Measurements from ENCODE around the gene PDE4D. TPM values are rescaled to one million over a fixed set of nuclear protein-coding genes. Genes with fewer than 3 reads are reported as not detected.

The PDE4D gene
- total RNA-seq, 1 donor from 2014 or later, result 14.2 TPM

GRCh38 chr5:59299006-59299405, 594.5 kb downstream of the PDE4D start:
- no peaks in the 10 kb centered on the region for H3K79me2 ChIP-seq (ENCODE audit: insufficient read depth, low read length)
- no peaks in the 10 kb centered on the region for H3K36me3 Mint-ChIP-seq (ENCODE audit: low read depth, unreplicated experiment)
- FAIRE-seq, result no peak
- DNase-seq (ENCODE audit: low read depth), result no peak
- no peaks in the 10 kb centered on the region for H4K20me1 ChIP-seq (ENCODE audit: insufficient read depth, low read length)
- no peaks in the 10 kb centered on the region for H3K36me3 ChIP-seq (ENCODE audit: insufficient read depth, low read length)
- no peak overlapping the region for H3K4me3 Mint-ChIP-seq (ENCODE audit: unreplicated experiment)
- no peak overlapping the region for H3K4me3 ChIP-seq (ENCODE audit: insufficient read depth, low read depth, low read length)
- H3K27me3 ChIP-seq (ENCODE audit: insufficient read depth, low read length), result no peaks in the 10 kb centered on the region
- peaks cover 5% of the 10 kb centered on the region for H3K4me1 ChIP-seq (ENCODE audit: insufficient read depth, low read length)
- no peak overlapping the region for H3K27ac Mint-ChIP-seq (ENCODE audit: unreplicated experiment)
- TF ChIP-seq EZH2 (IDR thresholded peaks at IDR 0.05; ENCODE audit: insufficient read depth, low read length) (no peak), CTCF (IDR thresholded peaks at IDR 0.05; ENCODE audit: insufficient read depth, low read depth, low read length) (no peak)
- no peak overlapping the region for H3K27ac ChIP-seq (ENCODE audit: low read depth, low read length)
- H3K9me3 ChIP-seq (ENCODE audit: insufficient read depth, low read depth, low read length), result no peaks in the 10 kb centered on the region
- H3K4me1 Mint-ChIP-seq (ENCODE audit: low read depth, unreplicated experiment), result peaks cover 17% of the 10 kb centered on the region
- H2AFZ ChIP-seq (ENCODE audit: low read depth, low read length), result no peak overlapping the region
- no peaks in the 10 kb centered on the region for H3K9me3 Mint-ChIP-seq (ENCODE audit: unreplicated experiment)
- no peaks in the 10 kb centered on the region for H3K27me3 Mint-ChIP-seq (ENCODE audit: low read depth, unreplicated experiment)
- no peak overlapping the region for H3K9ac ChIP-seq (ENCODE audit: low read length)
- H3K4me2 ChIP-seq (ENCODE audit: low read length), result no peak overlapping the region

- Histone ChIP-seq H3K4me2 (ENCODE audit: low read length) (peak overlapping the region; percentile 85), H3K27ac (ENCODE audit: low read depth, low read length) (peak overlapping the region; percentile 60), H3K79me2 (ENCODE audit: insufficient read depth, low read length) (no peaks in the 10 kb centered on the region), H3K4me3 (ENCODE audit: insufficient read depth, low read depth, low read length) (peak overlapping the region; percentile 53), H3K9me3 (ENCODE audit: insufficient read depth, low read depth, low read length) (no peaks in the 10 kb centered on the region), H3K4me1 (ENCODE audit: insufficient read depth, low read length) (peaks cover 5% of the 10 kb centered on the region), H4K20me1 (ENCODE audit: insufficient read depth, low read length) (no peaks in the 10 kb centered on the region), H2AFZ (ENCODE audit: low read depth, low read length) (peak overlapping the region; percentile 73), H3K9ac (ENCODE audit: low read length) (peak overlapping the region; percentile 69), H3K27me3 (ENCODE audit: insufficient read depth, low read length) (no peaks in the 10 kb centered on the region), H3K36me3 (ENCODE audit: insufficient read depth, low read length) (no peaks in the 10 kb centered on the region)
- no peaks in the 10 kb centered on the region for H3K36me3 Mint-ChIP-seq (ENCODE audit: low read depth, unreplicated experiment)
- peak overlapping the region; percentile 96 for H3K27ac Mint-ChIP-seq (ENCODE audit: unreplicated experiment)
- DNase-seq (ENCODE audit: low read depth), result peak; percentile 53
- no peak for TF ChIP-seq EZH2 (IDR thresholded peaks at IDR 0.05; ENCODE audit: insufficient read depth, low read length)
- no peaks in the 10 kb centered on the region for H3K9me3 Mint-ChIP-seq (ENCODE audit: unreplicated experiment)
- H3K4me3 Mint-ChIP-seq (ENCODE audit: unreplicated experiment), result peak overlapping the region; percentile 71
- peaks cover 22% of the 10 kb centered on the region for H3K4me1 Mint-ChIP-seq (ENCODE audit: low read depth, unreplicated experiment)
- FAIRE-seq, result peak; percentile 26
- no peaks in the 10 kb centered on the region for H3K27me3 Mint-ChIP-seq (ENCODE audit: low read depth, unreplicated experiment)
Observed at GRCh38 chr5:59296317-59297264, 596.9 kb downstream of the PDE4D start.

- no peak overlapping the region for H3K4me3 ChIP-seq (ENCODE audit: insufficient read depth, low read depth, low read length)
- Mint-ChIP-seq H3K4me3 (ENCODE audit: unreplicated experiment) (no peak overlapping the region), H3K4me1 (ENCODE audit: low read depth, unreplicated experiment) (peaks cover 19% of the 10 kb centered on the region), H3K27ac (ENCODE audit: unreplicated experiment) (no peak overlapping the region), H3K27me3 (ENCODE audit: low read depth, unreplicated experiment) (no peaks in the 10 kb centered on the region), H3K36me3 (ENCODE audit: low read depth, unreplicated experiment) (no peaks in the 10 kb centered on the region), H3K9me3 (ENCODE audit: unreplicated experiment) (no peaks in the 10 kb centered on the region)
- no peaks in the 10 kb centered on the region for H4K20me1 ChIP-seq (ENCODE audit: insufficient read depth, low read length)
- DNase-seq (ENCODE audit: low read depth) (peak; percentile 18), FAIRE-seq (no peak)
- no peaks in the 10 kb centered on the region for H3K36me3 ChIP-seq (ENCODE audit: insufficient read depth, low read length)
- H3K9me3 ChIP-seq (ENCODE audit: insufficient read depth, low read depth, low read length), result no peaks in the 10 kb centered on the region
- no peak overlapping the region for H3K27ac ChIP-seq (ENCODE audit: low read depth, low read length)
- H3K9ac ChIP-seq (ENCODE audit: low read length), result no peak overlapping the region
- H3K79me2 ChIP-seq (ENCODE audit: insufficient read depth, low read length), result no peaks in the 10 kb centered on the region
- H3K27me3 ChIP-seq (ENCODE audit: insufficient read depth, low read length), result no peaks in the 10 kb centered on the region
- TF ChIP-seq CTCF (IDR thresholded peaks at IDR 0.05; ENCODE audit: insufficient read depth, low read depth, low read length) (no peak), EZH2 (IDR thresholded peaks at IDR 0.05; ENCODE audit: insufficient read depth, low read length) (no peak)
- H3K4me1 ChIP-seq (ENCODE audit: insufficient read depth, low read length), result peaks cover 5% of the 10 kb centered on the region
- no peak overlapping the region for H3K4me2 ChIP-seq (ENCODE audit: low read length)
- H2AFZ ChIP-seq (ENCODE audit: low read depth, low read length), result no peak overlapping the region
Observed at GRCh38 chr5:59293700-59294099, 599.8 kb downstream of the PDE4D start.

All from astrocyte (in vitro differentiated cells and primary cell).